K562 (cell line): ENCODE data around the gene ACTN4. TPM values are rescaled to one million over a fixed set of nuclear protein-coding genes. Genes with fewer than 3 reads are reported as not detected.

ENCODE experiments used
- ARNT ChIP-seq, 2 experiments: fragments of 450-650 bp; IDR thresholded peaks; 2 replicates each; pipeline ENCODE4 v1.6.1; 2016; ENCODE audit warnings: mild to moderate bottlenecking in 1 of 2
- GABPB2 ChIP-seq: fragments of 250-450 bp; sonication (Bioruptor Pico); conservative IDR thresholded peaks from 2 replicates; pipeline ENCODE4 v1.5.1; 2021; ENCODE audit warnings: mild to moderate bottlenecking
- MTA3 ChIP-seq: fragments of 450-650 bp; formaldehyde crosslinking; IDR thresholded peaks from 2 replicates; pipeline ENCODE4 v1.6.1; 2017; ENCODE audit warnings: mild to moderate bottlenecking, borderline replicate concordance
- RCOR1 ChIP-seq, 2 experiments: IDR thresholded peaks; 2 replicates each; pipeline ENCODE4 v1.6.1; 2012; ENCODE audit warnings: low read depth in 2 of 2, low read length in 2 of 2, borderline replicate concordance in 1 of 2, improper control_type of control experiment in 1 of 2
- SIN3A ChIP-seq, 2 experiments: fragments of 150-350 bp in 1 of 2; IDR thresholded peaks; 2 replicates each; pipeline ENCODE4 v1.6.1; 2011 to 2016; ENCODE audit warnings: borderline replicate concordance in 2 of 2, low read depth in 2 of 2, low read length in 2 of 2, mild to moderate bottlenecking in 2 of 2, moderate library complexity in 2 of 2; ENCODE audit not compliant: control insufficient read depth in 1 of 2
- SPI1 ChIP-seq: IDR thresholded peaks from 2 replicates; pipeline ENCODE4 v1.6.1; 2011; ENCODE audit warnings: low read depth, low read length, control low read depth, borderline replicate concordance
- ZNF316 ChIP-seq: fragments of 450-650 bp; IDR thresholded peaks from 2 replicates; pipeline ENCODE4 v1.6.1; 2016
- ZNF561 ChIP-seq: fragments of 450-650 bp; formaldehyde crosslinking; conservative IDR thresholded peaks from 2 replicates; pipeline ENCODE4 v1.4.0; 2020; ENCODE audit warnings: mild to moderate bottlenecking, moderate library complexity
- polyA plus RNA-seq, 8 experiments: library from polyadenylated mRNA; depleted of rRNA in 4 of 8; stranded (reverse) in 5 of 8; unstranded in 3 of 8; fragments of >200 nt; fragmentation: Nextera tagmentation in 2 of 8; fragmentation: Illumina TruSeq in 1 of 8; extraction: Ambion mirVana in 2 of 8; extraction: Trizol in 1 of 8; gene quantifications; 2 replicates each; pipeline versions ENCODE4 v1.2.1 to v1.2.3, GENCODE V29; 2011 to 2014; ENCODE audit warnings: inconsistent platforms in 1 of 8, missing spikeins in 1 of 8
- total RNA-seq, 7 experiments: library from RNA; depleted of rRNA in 6 of 7; stranded (reverse); fragments of >200 nt in 6 of 7; fragmentation: Illumina TruSeq in 2 of 7; extraction: Trizol in 2 of 7; gene quantifications; 2 replicates each; pipeline versions ENCODE4 v1.2.1 to v1.2.3, GENCODE V29; 2011 to 2021; ENCODE audit warnings: low replicate concordance in 1 of 7
- TF ChIP-seq, protein P1 (sequence below), 2 experiments: fragments of 150-350 bp in 1 of 2; IDR thresholded peaks; 2 replicates each; pipeline ENCODE4 v1.6.1; 2012 to 2016; ENCODE audit warnings: low read depth in 2 of 2, low read length in 2 of 2, mild to moderate bottlenecking in 1 of 2, moderate library complexity in 1 of 2
- TF ChIP-seq, protein P2 (sequence below), 2 experiments: fragments of 450-650 bp; IDR thresholded peaks; 2 replicates each; pipeline ENCODE4 v1.6.1; 2016; ENCODE audit warnings: mild to moderate bottlenecking in 2 of 2, borderline replicate concordance in 1 of 2, low read depth in 1 of 2, moderate library complexity in 1 of 2
- TF ChIP-seq, protein P3 (sequence below): sonication (generic); formaldehyde crosslinking; IDR thresholded peaks from 2 replicates; pipeline ENCODE4 v1.8.0; 2022; ENCODE audit warnings: mild to moderate bottlenecking, missing genetic modification reagents, borderline replicate concordance

The ACTN4 gene
- total and polyA plus RNA-seq, 9 of the 15 experiments (the other 6 are each of a cell fraction or from before 2014, with no cell fraction given) = 3.1 to 385 (median 125) TPM

DNA sequence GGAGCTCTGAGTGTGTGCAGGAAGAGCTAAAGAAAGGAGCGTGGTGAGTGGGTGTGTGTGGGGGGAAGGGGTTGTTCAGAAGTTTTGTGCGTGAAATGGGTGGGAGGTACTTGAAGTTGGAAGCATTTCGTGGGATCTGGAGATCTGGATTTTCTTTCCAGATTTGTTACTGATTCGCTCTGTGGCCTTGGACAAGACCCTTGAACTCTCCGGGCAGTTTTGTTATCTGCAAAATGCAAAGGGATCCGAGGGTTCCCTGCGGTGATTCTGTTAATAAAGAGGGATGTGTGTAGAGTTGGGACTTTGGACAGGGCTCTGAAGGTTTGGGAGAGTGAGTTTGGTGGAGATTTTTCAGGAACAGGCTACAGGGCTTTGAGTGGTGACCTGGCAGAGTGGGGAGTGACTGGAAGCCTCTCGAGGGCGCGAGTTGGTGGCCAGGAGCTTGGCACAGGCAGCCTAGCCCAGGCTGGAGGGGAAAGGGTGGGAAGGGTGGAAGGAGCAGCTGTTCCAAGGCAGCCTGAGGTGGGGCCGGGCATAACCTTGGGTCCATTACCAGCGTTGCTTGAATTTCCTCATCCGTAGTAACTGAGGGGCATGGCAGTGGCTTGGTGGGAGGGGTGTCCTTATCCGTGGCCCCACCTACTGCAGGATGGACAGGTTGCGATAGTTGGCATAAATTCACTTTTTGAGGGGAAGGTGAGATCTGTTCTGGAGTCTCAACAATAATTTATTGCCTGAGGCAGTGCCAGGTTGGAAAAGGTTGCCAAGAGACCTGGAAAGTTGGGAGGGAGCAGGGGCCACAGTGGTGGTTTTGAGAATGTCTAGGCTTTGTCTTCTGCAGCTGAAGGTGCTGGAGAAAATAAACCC is 2.1 kb downstream of the ACTN4 start (continued):
- TF ChIP-seq, protein P1, sequence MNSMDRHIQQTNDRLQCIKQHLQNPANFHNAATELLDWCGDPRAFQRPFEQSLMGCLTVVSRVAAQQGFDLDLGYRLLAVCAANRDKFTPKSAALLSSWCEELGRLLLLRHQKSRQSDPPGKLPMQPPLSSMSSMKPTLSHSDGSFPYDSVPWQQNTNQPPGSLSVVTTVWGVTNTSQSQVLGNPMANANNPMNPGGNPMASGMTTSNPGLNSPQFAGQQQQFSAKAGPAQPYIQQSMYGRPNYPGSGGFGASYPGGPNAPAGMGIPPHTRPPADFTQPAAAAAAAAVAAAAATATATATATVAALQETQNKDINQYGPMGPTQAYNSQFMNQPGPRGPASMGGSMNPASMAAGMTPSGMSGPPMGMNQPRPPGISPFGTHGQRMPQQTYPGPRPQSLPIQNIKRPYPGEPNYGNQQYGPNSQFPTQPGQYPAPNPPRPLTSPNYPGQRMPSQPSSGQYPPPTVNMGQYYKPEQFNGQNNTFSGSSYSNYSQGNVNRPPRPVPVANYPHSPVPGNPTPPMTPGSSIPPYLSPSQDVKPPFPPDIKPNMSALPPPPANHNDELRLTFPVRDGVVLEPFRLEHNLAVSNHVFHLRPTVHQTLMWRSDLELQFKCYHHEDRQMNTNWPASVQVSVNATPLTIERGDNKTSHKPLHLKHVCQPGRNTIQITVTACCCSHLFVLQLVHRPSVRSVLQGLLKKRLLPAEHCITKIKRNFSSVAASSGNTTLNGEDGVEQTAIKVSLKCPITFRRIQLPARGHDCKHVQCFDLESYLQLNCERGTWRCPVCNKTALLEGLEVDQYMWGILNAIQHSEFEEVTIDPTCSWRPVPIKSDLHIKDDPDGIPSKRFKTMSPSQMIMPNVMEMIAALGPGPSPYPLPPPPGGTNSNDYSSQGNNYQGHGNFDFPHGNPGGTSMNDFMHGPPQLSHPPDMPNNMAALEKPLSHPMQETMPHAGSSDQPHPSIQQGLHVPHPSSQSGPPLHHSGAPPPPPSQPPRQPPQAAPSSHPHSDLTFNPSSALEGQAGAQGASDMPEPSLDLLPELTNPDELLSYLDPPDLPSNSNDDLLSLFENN (IDR thresholded peaks at IDR 0.05; ENCODE audit: low read depth in 2 of 2, low read length in 2 of 2) = no peak
- TF ChIP-seq, protein P2, sequence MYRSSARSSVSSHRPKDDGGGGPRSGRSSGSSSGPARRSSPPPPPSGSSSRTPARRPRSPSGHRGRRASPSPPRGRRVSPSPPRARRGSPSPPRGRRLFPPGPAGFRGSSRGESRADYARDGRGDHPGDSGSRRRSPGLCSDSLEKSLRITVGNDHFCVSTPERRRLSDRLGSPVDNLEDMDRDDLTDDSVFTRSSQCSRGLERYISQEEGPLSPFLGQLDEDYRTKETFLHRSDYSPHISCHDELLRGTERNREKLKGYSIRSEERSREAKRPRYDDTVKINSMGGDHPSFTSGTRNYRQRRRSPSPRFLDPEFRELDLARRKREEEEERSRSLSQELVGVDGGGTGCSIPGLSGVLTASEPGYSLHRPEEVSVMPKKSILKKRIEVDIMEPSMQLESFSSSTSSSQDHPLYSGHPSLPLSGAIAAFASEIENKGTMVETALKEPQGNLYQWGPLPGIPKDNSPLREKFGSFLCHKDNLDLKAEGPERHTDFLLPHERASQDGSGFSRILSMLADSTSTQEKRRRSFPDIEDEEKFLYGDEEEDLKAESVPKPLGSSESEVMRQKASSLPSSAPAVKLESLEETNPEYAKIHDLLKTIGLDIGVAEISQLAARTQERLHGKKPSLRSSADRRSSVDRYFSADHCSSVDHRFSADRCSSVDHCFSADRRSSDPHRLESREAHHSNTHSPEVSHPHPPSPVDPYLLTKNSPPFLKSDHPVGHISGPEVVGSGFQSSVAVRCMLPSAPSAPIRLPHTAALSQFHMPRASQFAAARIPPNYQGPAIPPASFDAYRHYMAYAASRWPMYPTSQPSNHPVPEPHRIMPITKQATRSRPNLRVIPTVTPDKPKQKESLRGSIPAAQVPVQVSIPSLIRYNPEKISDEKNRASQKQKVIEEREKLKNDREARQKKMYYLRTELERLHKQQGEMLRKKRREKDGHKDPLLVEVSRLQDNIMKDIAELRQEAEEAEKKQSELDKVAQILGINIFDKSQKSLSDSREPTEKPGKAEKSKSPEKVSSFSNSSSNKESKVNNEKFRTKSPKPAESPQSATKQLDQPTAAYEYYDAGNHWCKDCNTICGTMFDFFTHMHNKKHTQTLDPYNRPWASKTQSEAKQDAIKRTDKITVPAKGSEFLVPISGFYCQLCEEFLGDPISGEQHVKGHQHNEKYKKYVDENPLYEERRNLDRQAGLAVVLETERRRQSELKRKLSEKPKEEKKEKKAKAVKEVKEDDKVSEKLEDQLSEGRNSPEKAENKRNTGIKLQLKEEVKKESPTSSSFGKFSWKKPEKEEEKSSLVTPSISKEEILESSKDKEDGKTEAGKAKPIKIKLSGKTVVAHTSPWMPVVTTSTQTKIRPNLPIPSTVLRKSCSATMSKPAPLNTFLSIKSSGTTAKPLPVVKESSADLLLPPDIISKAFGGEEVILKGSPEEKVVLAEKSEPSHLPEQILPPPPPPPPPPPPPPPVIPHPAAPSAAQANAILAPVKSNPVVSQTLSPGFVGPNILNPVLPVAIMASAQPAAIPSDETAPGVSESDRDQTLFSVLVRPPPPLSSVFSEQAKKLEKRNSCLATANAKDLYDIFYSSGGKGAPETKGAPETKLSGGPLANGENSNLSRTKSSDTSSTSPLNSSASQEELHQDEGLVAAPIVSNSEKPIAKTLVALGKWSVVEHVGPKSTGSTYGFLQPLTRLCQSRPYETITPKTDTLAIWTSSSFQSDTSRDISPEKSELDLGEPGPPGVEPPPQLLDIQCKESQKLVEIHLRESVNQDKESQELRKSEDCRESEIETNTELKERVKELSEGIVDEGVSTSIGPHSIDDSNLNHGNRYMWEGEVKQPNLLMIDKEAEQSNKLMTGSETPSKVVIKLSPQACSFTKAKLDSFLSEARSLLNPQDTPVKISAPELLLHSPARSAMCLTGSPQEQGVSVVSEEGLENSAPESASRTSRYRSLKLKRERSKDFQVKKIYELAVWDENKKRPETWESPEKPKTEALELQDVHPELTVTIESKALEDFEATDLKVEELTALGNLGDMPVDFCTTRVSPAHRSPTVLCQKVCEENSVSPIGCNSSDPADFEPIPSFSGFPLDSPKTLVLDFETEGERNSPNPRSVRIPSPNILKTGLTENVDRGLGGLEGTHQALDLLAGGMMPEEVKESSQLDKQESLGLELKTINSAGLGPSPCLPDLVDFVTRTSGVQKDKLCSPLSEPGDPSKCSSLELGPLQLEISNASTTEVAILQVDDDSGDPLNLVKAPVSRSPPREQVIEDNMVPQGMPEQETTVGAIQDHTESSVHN (IDR thresholded peaks at IDR 0.05; ENCODE audit: borderline replicate concordance in 1 of 2, low read depth in 1 of 2) = no peak
- TF ChIP-seq MTA3 (no peak), ARNT (IDR thresholded peaks at IDR 0.05) (0 out of 4 replicates have a peak, but pooled peaks of 1 of the 2 experiments have one; percentile 25), ZNF561 (CRISPR knock-in tag) (no peak), GABPB2 (CRISPR knock-in tag) (no peak), SPI1 (no peak), ZNF316 (peak; percentile 76), RCOR1 (IDR thresholded peaks at IDR 0.05; ENCODE audit: borderline replicate concordance in 1 of 2, low read depth in 2 of 2, low read length in 2 of 2) (0 out of 4 replicates have a peak, but pooled peaks of 1 of the 2 experiments have one; percentile 10), SIN3A (IDR thresholded peaks at IDR 0.05; ENCODE audit: borderline replicate concordance in 2 of 2, control insufficient read depth in 1 of 2, low read depth in 2 of 2, low read length in 2 of 2) (peak in 1 of 2 experiments; percentile 49; a peak in 2 of 4 replicates)
- TF ChIP-seq, protein P3, sequence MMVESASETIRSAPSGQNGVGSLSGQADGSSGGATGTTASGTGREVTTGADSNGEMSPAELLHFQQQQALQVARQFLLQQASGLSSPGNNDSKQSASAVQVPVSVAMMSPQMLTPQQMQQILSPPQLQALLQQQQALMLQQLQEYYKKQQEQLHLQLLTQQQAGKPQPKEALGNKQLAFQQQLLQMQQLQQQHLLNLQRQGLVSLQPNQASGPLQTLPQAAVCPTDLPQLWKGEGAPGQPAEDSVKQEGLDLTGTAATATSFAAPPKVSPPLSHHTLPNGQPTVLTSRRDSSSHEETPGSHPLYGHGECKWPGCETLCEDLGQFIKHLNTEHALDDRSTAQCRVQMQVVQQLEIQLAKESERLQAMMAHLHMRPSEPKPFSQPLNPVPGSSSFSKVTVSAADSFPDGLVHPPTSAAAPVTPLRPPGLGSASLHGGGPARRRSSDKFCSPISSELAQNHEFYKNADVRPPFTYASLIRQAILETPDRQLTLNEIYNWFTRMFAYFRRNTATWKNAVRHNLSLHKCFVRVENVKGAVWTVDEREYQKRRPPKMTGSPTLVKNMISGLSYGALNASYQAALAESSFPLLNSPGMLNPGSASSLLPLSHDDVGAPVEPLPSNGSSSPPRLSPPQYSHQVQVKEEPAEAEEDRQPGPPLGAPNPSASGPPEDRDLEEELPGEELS (CRISPR knock-in tag) = no peak
